Stimulated activated CD8-positive, alpha-beta memory T cell treated with anti-CD3 and anti-CD28 coated beads, Interleukin-7, amount 100 ng/mL, for 4 hours (primary cell): ENCODE results near the gene ZNF367.

Source experiments
- DNase-seq, 2 donors: peaks; one replicate each; pipeline ENCODE4 v3.0.0-alpha.2; 2020; ENCODE audit warnings: low read depth in 2 of 2

The ZNF367 gene

DNA sequence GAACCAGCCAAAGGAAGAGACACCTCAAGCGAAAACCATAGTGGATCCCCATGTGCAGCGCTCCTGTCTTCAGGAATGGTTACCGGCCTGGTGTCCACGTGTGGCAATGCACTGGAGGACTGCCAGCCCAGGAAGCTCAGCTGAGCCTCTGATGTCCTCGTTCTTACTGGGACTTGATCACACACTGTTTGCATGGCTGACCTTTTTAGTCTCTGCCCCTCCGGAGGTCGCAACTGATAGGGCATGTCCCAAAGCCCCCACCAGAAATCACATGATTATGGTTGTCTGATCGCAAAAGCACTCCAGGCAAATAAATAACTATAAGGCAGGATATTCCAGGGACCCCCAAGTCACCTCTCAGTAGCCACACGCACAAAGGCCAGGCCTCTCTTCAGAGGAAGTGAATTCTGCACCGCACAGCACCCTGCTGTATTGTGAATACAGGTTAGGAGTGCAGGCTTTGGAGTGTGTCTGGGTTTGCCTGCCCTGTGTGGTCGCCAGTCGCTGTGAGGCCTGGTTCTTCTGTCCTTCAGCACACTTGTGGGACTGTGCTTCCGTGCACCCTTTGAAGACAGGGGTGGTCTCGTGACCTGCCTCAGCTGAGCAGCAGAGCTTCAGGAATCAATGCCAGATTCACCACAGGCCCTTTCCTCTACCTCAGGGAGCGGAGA is 18.4 kb upstream of the ZNF367 start:
- DNase-seq, result no peak

- DNase-seq, result no peak
These were observed 17.9 kb upstream of the ZNF367 start for GRCh38 chr9:96436063-96436455.

DNA sequence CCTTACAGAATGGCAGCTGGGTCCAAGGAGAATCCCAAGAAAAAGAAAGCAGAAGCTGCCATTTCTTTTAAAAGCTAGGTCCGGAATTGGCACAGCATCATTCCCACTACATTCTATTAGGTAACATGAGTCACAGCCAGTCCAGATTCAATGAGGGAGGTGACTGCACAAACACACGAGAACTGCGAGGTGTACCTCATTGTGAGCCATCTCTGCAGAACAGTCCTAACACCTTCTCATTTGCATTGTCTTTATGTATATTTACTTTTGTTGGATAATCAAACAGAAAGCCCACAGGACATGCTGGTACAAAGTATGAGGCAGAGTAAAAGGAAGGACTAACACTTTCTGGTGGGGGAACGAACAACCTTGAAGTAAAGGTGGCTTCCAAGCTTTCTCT is 17.2 kb upstream of the ZNF367 start:
- no peak for DNase-seq

GRCh38 chr9:96430377-96430776 is 12.2 kb upstream of the ZNF367 start:
- no peak for DNase-seq

- DNase-seq, result no peak
These were observed 11.6 kb upstream of the ZNF367 start for GRCh38 chr9:96429732-96430131.

DNA sequence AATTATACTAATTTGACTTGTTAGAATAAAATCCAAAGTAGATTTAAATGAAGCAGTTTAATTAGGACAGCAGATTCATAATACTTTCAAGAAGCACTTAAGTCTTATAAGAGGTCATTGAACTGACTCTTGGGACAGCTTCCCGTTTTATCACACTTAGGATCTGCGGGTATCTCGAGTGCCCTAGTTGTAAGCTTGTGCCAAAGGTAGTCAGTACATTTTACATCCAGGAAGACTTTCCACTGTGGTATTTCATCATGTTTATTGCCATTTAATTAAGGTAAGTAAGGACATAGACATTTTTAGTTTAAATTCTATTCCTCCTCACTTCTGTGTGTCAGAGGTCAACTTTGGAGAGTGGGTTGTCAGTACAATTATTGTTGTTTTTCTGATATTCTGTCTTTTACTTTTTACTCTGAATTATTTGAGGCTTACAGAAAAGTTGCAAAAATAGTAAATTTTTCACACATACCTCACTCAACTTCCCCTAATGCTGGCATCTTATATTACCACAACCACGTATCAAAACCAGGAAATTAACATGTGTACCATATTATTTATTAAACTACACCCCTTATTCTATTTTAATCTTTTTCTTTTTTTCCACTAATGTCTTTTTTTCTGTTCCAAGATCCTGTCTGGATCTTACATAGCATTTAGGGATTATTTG is 7.5 kb upstream of the ZNF367 start:
- DNase-seq, result no peak

- no peak for DNase-seq
These were observed 5.8 kb upstream of the ZNF367 start for GRCh38 chr9:96423985-96424336.

DNA sequence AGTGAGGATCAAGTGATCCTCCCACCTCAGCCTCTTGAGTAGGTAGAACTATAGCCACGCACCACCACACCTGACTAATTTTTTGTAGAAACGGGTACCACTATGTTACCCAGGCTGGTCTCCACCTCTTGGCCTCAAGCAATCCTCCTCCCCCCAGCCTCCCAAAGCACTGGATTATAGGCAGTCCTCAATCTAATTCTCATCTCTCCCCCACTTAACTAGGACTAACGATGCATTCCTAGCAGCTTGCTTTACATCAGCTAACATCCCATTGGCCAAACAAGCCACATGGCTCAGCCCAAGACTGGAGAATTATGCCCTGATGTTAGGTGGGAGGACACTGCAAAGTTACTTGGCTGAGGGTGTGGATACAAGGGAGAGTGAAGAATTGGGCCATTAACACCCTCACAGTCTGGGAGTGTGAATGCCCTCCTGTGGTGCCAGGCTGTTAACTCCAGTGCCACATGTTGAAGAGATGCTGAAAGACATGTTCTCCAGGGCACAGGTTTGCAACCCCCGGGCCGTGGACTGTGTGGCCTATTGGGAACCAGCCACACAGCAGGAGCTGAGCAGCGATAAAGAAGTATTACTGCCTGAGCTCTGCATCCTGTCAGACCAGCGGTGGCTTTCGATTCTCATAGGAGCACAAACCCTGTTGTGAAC is 5.3 kb upstream of the ZNF367 start:
- no peak for DNase-seq

GRCh38 chr9:96420468-96421219 is 2.5 kb upstream of the ZNF367 start:
- DNase-seq, result no peak

GRCh38 chr9:96419691-96419969 is 1.5 kb upstream of the ZNF367 start:
- no peak for DNase-seq

- DNase-seq, result peak in 1 of 2 donors; percentile 43
These were observed 935 bp upstream of the ZNF367 start for GRCh38 chr9:96418920-96419690.

DNA sequence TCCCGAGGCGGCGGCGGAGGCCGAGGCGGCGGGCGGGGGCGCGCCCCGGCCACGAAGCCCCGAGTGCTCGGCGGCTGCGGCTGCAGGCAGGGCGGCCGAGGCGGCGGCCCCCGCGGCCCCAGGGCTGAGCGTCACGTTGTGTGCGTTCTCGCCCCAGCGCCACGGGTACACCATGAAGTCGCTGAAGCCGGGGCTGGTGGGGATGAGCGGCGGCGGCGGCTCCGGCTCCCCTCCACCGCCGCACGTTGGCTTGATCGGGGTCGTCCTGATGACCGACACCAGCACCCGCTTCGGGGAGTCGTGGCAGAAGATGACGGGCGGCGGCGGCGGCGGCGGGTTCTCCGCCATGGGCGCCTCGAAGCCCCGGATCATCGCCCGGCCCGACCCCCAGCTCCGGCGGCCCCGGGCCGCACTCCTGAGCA is 498 bp downstream of the ZNF367 start:
- DNase-seq, result no peak

GRCh38 chr9:96417051-96417586 is 1.1 kb downstream of the ZNF367 start:
- peak; percentile 86 to 90 for DNase-seq

DNA sequence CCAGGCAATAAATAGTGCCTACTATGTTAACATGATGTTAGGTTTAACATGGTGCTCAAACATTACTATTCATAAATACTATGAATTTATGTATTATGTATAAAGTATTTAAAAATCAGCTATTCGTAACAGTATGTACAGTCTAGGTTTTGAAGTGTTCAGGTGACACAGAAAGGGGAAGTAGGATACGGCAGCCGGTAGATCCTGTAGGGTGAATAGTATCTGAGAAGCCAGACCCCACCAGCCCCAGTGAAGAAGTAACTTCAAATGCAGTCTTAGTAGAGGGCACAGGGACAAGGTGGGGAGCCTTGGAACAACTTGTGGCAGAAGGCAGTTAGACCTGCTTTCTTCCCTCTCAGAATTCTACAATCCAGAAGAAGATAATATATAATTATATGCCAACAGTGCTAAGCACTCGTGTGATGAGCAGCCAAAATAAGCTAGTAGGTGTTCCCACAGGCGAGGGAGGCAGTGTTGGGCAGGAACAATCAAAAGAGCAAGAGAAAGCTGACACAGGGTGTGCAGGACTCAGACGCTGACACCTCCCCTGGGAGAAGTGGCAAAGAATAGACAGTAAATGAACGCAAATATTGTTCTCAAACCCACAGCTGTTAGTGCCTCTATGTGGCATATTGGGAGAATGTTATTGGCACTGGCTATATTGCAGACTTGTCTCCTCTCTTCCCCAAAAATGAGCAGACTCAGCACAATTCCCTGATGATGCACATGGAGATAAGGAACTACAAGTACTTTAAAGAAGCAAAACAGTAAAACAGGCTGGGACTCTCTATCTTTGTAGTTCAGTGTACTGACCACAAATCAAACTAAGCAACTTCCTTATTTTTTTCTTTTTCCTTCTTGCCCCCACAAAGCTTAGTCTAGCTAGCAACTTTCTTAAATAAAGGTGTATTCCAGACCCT is 4.6 kb downstream of the ZNF367 start:
- no peak for DNase-seq

GRCh38 chr9:96412174-96412913 is 5.8 kb downstream of the ZNF367 start:
- DNase-seq, result no peak

DNA sequence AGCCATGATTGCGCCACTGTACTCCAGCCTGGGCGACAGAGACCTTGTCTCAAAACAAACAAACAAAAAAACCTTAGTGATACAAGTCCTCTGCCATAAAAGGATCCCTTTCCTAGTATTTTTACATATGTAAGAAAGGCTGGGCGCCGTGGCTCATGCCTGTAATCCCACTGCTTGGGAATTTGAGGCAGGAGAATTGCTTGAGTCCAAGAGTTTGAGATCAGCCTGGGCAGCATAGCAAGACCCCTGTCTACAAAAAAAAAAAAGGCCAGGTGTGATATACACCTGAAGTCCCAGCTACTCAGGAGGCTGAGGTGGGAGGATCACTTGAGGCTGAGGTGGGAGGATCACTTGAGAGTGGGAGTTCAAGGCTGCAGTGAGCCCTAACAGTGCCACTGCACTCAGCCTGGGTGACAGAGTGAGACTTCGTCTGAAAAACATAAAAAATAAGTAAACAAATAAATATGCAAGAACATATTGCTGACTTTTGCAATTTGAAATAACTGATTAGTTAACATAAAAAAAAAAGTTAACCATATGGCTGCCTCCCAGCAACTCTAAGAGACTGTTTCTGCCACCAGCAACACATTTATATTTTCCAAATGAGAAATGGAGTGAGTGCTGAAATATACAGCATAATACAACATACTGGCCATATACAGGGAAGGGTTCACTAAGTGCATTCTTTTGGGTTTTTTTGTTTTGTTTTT is 6.9 kb downstream of the ZNF367 start:
- no peak for DNase-seq

DNA sequence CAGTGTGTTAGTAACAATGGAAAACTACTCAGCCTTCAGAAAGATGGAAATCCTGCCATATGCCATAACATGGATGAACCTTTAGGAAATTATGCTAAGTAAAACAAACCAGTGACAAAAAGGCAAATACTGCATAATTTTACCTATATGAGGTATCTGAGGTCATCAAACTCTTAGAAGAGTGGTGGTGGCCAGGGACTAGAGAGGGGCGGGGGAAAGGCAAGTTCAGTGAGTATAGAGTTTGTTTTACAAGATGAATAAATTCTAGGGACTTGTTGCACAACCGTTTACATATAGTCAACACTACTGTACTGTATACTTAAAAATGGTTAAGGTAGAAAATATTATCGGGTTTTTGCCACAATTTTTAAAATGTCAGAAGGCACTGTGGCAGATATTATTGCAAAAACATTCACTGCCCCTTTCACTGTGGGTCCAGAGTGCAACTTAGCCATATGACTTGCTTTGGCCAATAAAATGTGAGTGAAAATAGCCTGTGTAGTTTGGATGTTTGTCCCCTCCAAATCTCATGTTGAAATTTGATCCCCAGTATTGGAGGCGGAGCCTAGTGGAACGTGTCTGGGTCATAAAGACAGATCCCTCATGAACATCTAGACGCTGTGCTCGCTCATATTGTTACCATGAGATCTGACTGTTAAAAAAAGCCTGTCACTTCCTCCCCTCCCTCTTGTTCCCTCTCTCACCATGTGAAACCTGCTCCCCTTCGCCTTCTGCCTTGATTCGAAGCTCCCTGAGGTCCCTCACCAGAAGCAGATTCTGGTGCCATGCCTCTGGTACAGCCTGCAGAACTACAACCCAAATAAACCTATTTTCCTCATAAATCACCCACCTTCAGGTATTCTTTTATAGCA is 9.5 kb downstream of the ZNF367 start:
- no peak for DNase-seq
